Body of pancreas (tissue), 4 donors: Measurements from ENCODE around the gene SVEP1.

Experiments used
- CTCF ChIP-seq, 7 experiments: fragments of 450-650 bp in 4 of 7; fragments of 200-600 bp in 3 of 7; sonication (generic) in 3 of 7; IDR thresholded peaks; one replicate each; pipeline ENCODE4 v1.5.1; 2016 to 2019; ENCODE audit warnings: antibody characterized with exemption in 7 of 7
- POLR2A ChIP-seq, 3 donors: fragments of 450-650 bp; IDR thresholded peaks; one replicate each; pipeline ENCODE4 v1.6.1; 2016; ENCODE audit warnings: antibody characterized with exemption in 3 of 3, mild to moderate bottlenecking in 2 of 3

DNA sequence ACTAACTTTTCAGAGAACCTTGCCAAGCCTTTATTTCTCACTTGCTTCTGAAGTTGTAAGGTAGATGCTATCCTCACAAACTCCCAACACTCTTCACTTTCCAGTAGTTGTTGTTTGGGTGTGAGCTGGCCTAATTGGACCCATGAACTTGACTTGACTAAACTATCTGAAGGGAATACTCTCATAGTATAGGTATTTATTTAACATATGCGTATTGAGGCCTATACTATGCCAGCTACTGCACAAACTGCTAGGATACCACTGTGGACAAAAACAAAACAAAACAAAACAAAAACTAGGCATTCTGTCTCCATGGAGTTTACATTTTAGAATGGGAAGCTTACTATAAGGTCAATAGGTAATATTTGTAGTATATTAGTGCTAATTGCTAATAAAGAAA, 243.2 kb downstream of the SVEP1 start:
- no peak for TF ChIP-seq CTCF (IDR thresholded peaks at IDR 0.05)
- no peak for TF ChIP-seq POLR2A (IDR thresholded peaks at IDR 0.05)
